Astrocyte (in vitro differentiated cells and primary cell): Measurements from ENCODE around the gene CPNE7. TPM values are rescaled to one million over a fixed set of nuclear protein-coding genes. Genes with fewer than 3 reads are reported as not detected.

ENCODE experiments used
- DNase-seq: peaks from one replicate; pipeline ENCODE4 v3.0.0-alpha.2; 2010; ENCODE audit warnings: low read depth
- FAIRE-seq: peaks from 2 replicates; lab custom pipeline; 2011; peaks lifted over from hg19 to GRCh38; lab: Jason Lieb, UNC
- H2AFZ ChIP-seq: 2 replicates; pipeline ENCODE4 v1.6.0; 2012; ENCODE audit warnings: low read depth, low read length, inconsistent platforms
- H3K27ac ChIP-seq: 2 replicates; pipeline ENCODE4 v1.5.1; 2011; ENCODE audit warnings: low read depth, low read length, inconsistent platforms
- H3K27me3 ChIP-seq: 2 replicates; pipeline ENCODE4 v1.6.0; 2011; ENCODE audit warnings: low read length, inconsistent platforms; ENCODE audit not compliant: insufficient read depth
- H3K36me3 ChIP-seq: 2 replicates; pipeline ENCODE4 v1.5.1; 2011; ENCODE audit warnings: low read length, inconsistent platforms; ENCODE audit not compliant: insufficient read depth
- H3K4me1 ChIP-seq: 2 replicates; pipeline ENCODE4 v1.5.1; 2011; ENCODE audit warnings: low read length, inconsistent platforms; ENCODE audit not compliant: insufficient read depth
- H3K4me2 ChIP-seq: 2 replicates; pipeline ENCODE4 v1.6.0; 2012; ENCODE audit warnings: low read length, inconsistent platforms
- H3K4me3 ChIP-seq: 2 replicates; pipeline ENCODE4 v1.5.1; 2011; ENCODE audit warnings: low read depth, mild to moderate bottlenecking, low read length, inconsistent platforms; ENCODE audit not compliant: insufficient read depth
- H3K79me2 ChIP-seq: 2 replicates; pipeline ENCODE4 v1.6.0; 2012; ENCODE audit warnings: mild to moderate bottlenecking, low read length, inconsistent platforms; ENCODE audit not compliant: insufficient read depth
- H3K9ac ChIP-seq: 2 replicates; pipeline ENCODE4 v1.6.0; 2012; ENCODE audit warnings: mild to moderate bottlenecking, low read length, inconsistent platforms
- H3K9me3 ChIP-seq: 2 replicates; pipeline ENCODE4 v1.5.1; 2012; ENCODE audit warnings: low read depth, mild to moderate bottlenecking, low read length, inconsistent platforms; ENCODE audit not compliant: insufficient read depth
- H4K20me1 ChIP-seq: 2 replicates; pipeline ENCODE4 v1.6.0; 2012; ENCODE audit warnings: low read length, inconsistent platforms; ENCODE audit not compliant: insufficient read depth
- H3K27ac Mint-ChIP-seq: one replicate; pipeline ENCODE4 v1.8.0; 2021; ENCODE audit warnings: mild to moderate bottlenecking, mixed read lengths; ENCODE audit not compliant: unreplicated experiment
- H3K27me3 Mint-ChIP-seq: one replicate; pipeline ENCODE4 v1.8.0; 2021; ENCODE audit warnings: low read depth, mixed read lengths; ENCODE audit not compliant: unreplicated experiment
- H3K36me3 Mint-ChIP-seq: one replicate; pipeline ENCODE4 v1.8.0; 2021; ENCODE audit warnings: low read depth, mixed read lengths; ENCODE audit not compliant: unreplicated experiment
- H3K4me1 Mint-ChIP-seq: one replicate; pipeline ENCODE4 v1.8.0; 2021; ENCODE audit warnings: low read depth, mixed read lengths; ENCODE audit not compliant: unreplicated experiment
- H3K4me3 Mint-ChIP-seq: one replicate; pipeline ENCODE4 v1.8.0; 2021; ENCODE audit warnings: mild to moderate bottlenecking, moderate library complexity, mixed read lengths; ENCODE audit not compliant: unreplicated experiment
- H3K9me3 Mint-ChIP-seq: one replicate; pipeline ENCODE4 v1.8.0; 2021; ENCODE audit warnings: mild to moderate bottlenecking, mixed read lengths; ENCODE audit not compliant: unreplicated experiment
- EZH2 ChIP-seq: IDR thresholded peaks from 2 replicates; pipeline ENCODE4 v1.6.1; 2012; ENCODE audit warnings: mild to moderate bottlenecking, low read length, inconsistent platforms; ENCODE audit not compliant: insufficient read depth
- total RNA-seq: library from RNA; stranded (reverse); gene quantifications from 2 replicates; pipeline ENCODE4 v1.2.1, GENCODE V29; 2021
- TF ChIP-seq, protein P1 (sequence below): IDR thresholded peaks from 2 replicates; pipeline ENCODE4 v1.5.1; 2011; ENCODE audit warnings: low read depth, mild to moderate bottlenecking, inconsistent platforms, low read length, moderate library complexity; ENCODE audit not compliant: insufficient read depth

The CPNE7 gene
- total RNA-seq, 1 donor from 2014 or later = 7.5 TPM

DNA sequence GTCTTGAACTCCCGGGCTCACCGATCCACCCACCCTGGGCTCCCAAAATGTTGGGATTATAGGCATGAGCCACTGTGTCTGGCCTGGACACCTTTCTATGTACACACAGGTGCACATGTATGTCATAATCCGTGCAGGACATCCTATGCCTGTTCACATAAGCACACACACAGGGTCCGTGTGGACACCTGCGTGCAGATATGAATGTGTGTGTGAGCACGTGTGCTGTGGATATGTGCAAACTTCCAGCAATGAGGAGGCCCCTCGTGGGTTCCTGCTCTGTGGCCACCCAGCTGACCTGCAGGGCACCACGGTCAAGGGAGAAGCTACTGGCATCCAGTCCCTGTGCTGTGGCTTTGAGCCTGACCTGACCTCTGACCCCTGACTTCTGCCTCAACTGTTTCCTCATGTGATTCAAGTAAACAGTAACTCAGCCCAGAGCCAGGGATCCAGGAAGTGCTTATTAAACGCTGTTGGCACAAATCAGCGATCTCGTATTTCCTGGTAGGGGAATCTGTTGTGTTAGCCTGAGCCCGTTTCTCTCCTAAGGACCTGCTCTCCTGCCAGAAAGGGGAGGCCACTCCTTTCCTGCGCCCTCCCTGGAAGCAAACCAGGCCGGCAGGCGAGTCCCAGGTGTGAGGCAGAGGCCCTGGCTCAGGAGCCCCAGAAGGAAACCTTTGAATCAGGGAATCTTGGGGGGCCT is 6.5 kb downstream of the CPNE7 start:
- no peaks in the 10 kb centered on the region for H4K20me1 ChIP-seq
- peaks cover 2% of the 10 kb centered on the region for H3K79me2 ChIP-seq
- H3K27me3 ChIP-seq = no peaks in the 10 kb centered on the region
- Mint-ChIP-seq H3K27me3 (no peaks in the 10 kb centered on the region), H3K36me3 (no peaks in the 10 kb centered on the region), H3K9me3 (no peaks in the 10 kb centered on the region), H3K4me1 (peaks cover 10% of the 10 kb centered on the region), H3K4me3 (no peak overlapping the region), H3K27ac (peak overlapping the region; percentile 84)
- peak overlapping the region; percentile 50 for H3K9ac ChIP-seq
- DNase-seq (peak; percentile 62), FAIRE-seq (no peak)
- H3K36me3 ChIP-seq = no peaks in the 10 kb centered on the region
- peaks cover 17% of the 10 kb centered on the region for H3K4me1 ChIP-seq
- TF ChIP-seq EZH2 = no peak
- TF ChIP-seq, protein P1, sequence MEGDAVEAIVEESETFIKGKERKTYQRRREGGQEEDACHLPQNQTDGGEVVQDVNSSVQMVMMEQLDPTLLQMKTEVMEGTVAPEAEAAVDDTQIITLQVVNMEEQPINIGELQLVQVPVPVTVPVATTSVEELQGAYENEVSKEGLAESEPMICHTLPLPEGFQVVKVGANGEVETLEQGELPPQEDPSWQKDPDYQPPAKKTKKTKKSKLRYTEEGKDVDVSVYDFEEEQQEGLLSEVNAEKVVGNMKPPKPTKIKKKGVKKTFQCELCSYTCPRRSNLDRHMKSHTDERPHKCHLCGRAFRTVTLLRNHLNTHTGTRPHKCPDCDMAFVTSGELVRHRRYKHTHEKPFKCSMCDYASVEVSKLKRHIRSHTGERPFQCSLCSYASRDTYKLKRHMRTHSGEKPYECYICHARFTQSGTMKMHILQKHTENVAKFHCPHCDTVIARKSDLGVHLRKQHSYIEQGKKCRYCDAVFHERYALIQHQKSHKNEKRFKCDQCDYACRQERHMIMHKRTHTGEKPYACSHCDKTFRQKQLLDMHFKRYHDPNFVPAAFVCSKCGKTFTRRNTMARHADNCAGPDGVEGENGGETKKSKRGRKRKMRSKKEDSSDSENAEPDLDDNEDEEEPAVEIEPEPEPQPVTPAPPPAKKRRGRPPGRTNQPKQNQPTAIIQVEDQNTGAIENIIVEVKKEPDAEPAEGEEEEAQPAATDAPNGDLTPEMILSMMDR = no peak
- H2AFZ ChIP-seq = peak overlapping the region; percentile 5
- no peaks in the 10 kb centered on the region for H3K9me3 ChIP-seq
- H3K4me3 ChIP-seq = no peak overlapping the region
- peak overlapping the region; percentile 53 for H3K4me2 ChIP-seq
- peak overlapping the region; percentile 66 for H3K27ac ChIP-seq

- H3K27ac Mint-ChIP-seq = no peak overlapping the region
- H3K27ac ChIP-seq = peak overlapping the region; percentile 66
Measured at GRCh38 chr16:89582614-89583196, 7.1 kb downstream of the CPNE7 start.

More at GRCh38 chr16:89582614-89583196, 7.1 kb downstream of the CPNE7 start:
- H3K27me3 ChIP-seq = no peaks in the 10 kb centered on the region
- H3K4me3 Mint-ChIP-seq = no peak overlapping the region
- H4K20me1 ChIP-seq = no peaks in the 10 kb centered on the region
- H3K36me3 ChIP-seq = no peaks in the 10 kb centered on the region
- no peak for FAIRE-seq
- H3K27me3 Mint-ChIP-seq = no peaks in the 10 kb centered on the region
- DNase-seq = no peak
- H3K9ac ChIP-seq = peak overlapping the region; percentile 50
- H3K9me3 ChIP-seq = no peaks in the 10 kb centered on the region
- no peak for TF ChIP-seq EZH2
- TF ChIP-seq, protein P1 = no peak
- H3K4me3 ChIP-seq = no peak overlapping the region
- H3K4me1 ChIP-seq = peaks cover 17% of the 10 kb centered on the region
- no peak overlapping the region for H2AFZ ChIP-seq
- no peaks in the 10 kb centered on the region for H3K9me3 Mint-ChIP-seq
- no peaks in the 10 kb centered on the region for H3K79me2 ChIP-seq
- peaks cover 10% of the 10 kb centered on the region for H3K4me1 Mint-ChIP-seq
- H3K4me2 ChIP-seq = peak overlapping the region; percentile 53
- H3K36me3 Mint-ChIP-seq = no peaks in the 10 kb centered on the region
